ENCODE data around the gene WNT16.

The WNT16 gene

DNA sequence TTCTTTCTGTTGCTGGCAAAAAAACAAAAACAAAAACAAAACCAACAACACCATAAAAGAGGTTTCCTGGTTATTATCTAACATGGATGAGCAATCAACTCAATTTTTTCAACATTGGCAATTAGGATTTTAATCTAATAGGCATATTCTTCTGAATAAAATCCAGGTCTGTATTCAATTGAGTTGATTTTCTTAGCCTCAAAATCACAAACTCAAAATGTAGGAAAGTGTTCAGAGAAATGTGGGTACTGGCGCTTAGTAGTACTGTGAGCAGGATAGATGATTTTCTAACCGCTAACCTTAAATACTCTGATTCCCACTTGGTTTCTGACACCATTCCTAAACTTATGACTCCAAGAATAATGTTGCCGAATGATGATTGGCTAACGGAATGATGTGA, 5.6 kb downstream of the WNT16 start:
- no peak for DNase-seq (ENCODE audit: low spot score)
- TF ChIP-seq, protein P1, sequence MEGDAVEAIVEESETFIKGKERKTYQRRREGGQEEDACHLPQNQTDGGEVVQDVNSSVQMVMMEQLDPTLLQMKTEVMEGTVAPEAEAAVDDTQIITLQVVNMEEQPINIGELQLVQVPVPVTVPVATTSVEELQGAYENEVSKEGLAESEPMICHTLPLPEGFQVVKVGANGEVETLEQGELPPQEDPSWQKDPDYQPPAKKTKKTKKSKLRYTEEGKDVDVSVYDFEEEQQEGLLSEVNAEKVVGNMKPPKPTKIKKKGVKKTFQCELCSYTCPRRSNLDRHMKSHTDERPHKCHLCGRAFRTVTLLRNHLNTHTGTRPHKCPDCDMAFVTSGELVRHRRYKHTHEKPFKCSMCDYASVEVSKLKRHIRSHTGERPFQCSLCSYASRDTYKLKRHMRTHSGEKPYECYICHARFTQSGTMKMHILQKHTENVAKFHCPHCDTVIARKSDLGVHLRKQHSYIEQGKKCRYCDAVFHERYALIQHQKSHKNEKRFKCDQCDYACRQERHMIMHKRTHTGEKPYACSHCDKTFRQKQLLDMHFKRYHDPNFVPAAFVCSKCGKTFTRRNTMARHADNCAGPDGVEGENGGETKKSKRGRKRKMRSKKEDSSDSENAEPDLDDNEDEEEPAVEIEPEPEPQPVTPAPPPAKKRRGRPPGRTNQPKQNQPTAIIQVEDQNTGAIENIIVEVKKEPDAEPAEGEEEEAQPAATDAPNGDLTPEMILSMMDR (IDR thresholded peaks at IDR 0.05; ENCODE audit: borderline replicate concordance, control extremely low read depth, extremely low read depth, insufficient read depth, missing control alignments) = no peak
- in situ Hi-C loops (cut with MboI; ENCODE audit: low sequenced_read_pairs, unreplicated experiment) = loop anchor here (25.0 kb wide), 1 partner anchor 347 kb away; the partner anchor contains the start of gene CPED1

GRCh38 chr7:121334875-121335648, 6.3 kb downstream of the WNT16 start:
- TF ChIP-seq, protein P1 (IDR thresholded peaks at IDR 0.05; ENCODE audit: borderline replicate concordance, control extremely low read depth, extremely low read depth, insufficient read depth, missing control alignments) = no peak
- DNase-seq (ENCODE audit: low spot score) = no peak
- in situ Hi-C loops (cut with MboI; ENCODE audit: low sequenced_read_pairs, unreplicated experiment) = loop anchor here (25.0 kb wide), 1 partner anchor 348 kb away; the partner anchor contains the start of gene CPED1

- in situ Hi-C loops (cut with MboI; ENCODE audit: low sequenced_read_pairs, unreplicated experiment) = loop anchor here (25.0 kb wide), 1 partner anchor 349 kb away; the partner anchor contains the start of gene CPED1
- TF ChIP-seq, protein P1 (IDR thresholded peaks at IDR 0.05; ENCODE audit: borderline replicate concordance, control extremely low read depth, extremely low read depth, insufficient read depth, missing control alignments) = no peak
- DNase-seq (ENCODE audit: low spot score) = no peak
Measured at GRCh38 chr7:121336579-121336978, 7.8 kb downstream of the WNT16 start.

DNA sequence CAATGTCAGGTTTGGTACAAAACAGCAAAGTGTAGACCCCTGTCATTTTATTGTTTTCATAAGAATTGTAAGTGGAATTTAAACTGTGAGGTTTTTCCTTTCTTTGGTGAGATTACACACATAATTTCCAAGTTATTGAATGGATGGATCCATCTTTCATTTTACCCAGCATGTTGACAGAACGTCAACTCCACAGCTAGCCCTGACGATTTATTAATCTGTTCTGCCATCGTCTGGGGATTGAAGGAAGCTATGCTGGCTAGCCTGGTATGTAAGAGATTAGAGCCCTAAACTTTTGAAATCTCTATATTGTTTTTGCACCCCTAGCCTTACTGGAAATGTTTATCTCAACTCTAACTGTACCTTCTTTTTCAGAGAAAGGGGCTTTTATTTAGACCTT, 8.6 kb downstream of the WNT16 start:
- TF ChIP-seq, protein P1 (IDR thresholded peaks at IDR 0.05; ENCODE audit: borderline replicate concordance, control extremely low read depth, extremely low read depth, insufficient read depth, missing control alignments) = peak; percentile 20
- no peak for DNase-seq (ENCODE audit: low spot score)
- in situ Hi-C loops (cut with MboI; ENCODE audit: low sequenced_read_pairs, unreplicated experiment) = loop anchor here (25.0 kb wide), 1 partner anchor 350 kb away; the partner anchor contains the start of gene CPED1

GRCh38 chr7:121339082-121339481, 10.3 kb downstream of the WNT16 start:
- TF ChIP-seq, protein P1 (IDR thresholded peaks at IDR 0.05; ENCODE audit: borderline replicate concordance, control extremely low read depth, extremely low read depth, insufficient read depth, missing control alignments) = no peak
- DNase-seq (ENCODE audit: low spot score) = no peak
- in situ Hi-C loops (cut with MboI; ENCODE audit: low sequenced_read_pairs, unreplicated experiment) = loop anchor here (25.0 kb wide), 1 partner anchor 352 kb away; the partner anchor contains the start of gene CPED1

DNA sequence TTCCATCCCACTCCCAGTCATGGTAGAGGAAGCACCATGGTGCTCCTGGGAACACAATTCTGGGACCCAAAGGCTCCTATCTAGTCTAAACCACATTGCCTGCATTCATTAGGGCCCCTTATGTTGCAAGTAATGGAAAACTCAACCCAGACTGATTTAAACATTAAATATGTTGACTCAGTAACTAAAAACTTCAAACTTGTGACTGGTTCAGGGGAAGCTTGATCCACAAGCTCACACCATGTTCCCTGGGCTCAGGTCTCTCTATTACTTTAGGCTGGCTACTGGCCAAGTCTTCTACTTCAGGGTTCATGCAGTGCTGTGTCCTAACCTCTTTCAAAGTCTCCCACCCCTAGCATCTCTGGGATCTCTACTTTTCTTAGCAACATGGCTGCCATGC, 13.1 kb downstream of the WNT16 start:
- in situ Hi-C loops (cut with MboI; ENCODE audit: low sequenced_read_pairs, unreplicated experiment) = loop anchor here (25.0 kb wide), 1 partner anchor 355 kb away; the partner anchor contains the start of gene CPED1
- DNase-seq (ENCODE audit: low spot score) = no peak
- TF ChIP-seq, protein P1 (IDR thresholded peaks at IDR 0.05; ENCODE audit: borderline replicate concordance, control extremely low read depth, extremely low read depth, insufficient read depth, missing control alignments) = no peak

All from GM13976 (cell line).